GM21576 (cell line): ENCODE measurements around the gene PNMA8A.

Source experiments
- ATAC-seq: cut with Tn5 transposase; IDR thresholded peaks from one replicate; pipeline ENCODE4 v1.9.1; 2021; ENCODE audit warnings: mild to moderate bottlenecking, moderate library complexity; ENCODE audit not compliant: unreplicated experiment

PNMA8A gene

GRCh38 chr19:46492841-46493235 lies 21.5 kb upstream of the PNMA8A start:
- no peak for ATAC-seq

GRCh38 chr19:46491975-46492682 lies 20.8 kb upstream of the PNMA8A start:
- ATAC-seq = no peak

- no peak for ATAC-seq
Observed at GRCh38 chr19:46490774-46491173, 19.4 kb upstream of the PNMA8A start.

- ATAC-seq = no peak
Observed at GRCh38 chr19:46489445-46490272, 18.3 kb upstream of the PNMA8A start.

- ATAC-seq = no peak
Observed at GRCh38 chr19:46488551-46488950, 17.2 kb upstream of the PNMA8A start.

- no peak for ATAC-seq
Observed at GRCh38 chr19:46487802-46488445, 16.6 kb upstream of the PNMA8A start.

GRCh38 chr19:46487178-46487801 lies 15.9 kb upstream of the PNMA8A start:
- no peak for ATAC-seq

- no peak for ATAC-seq
Observed at GRCh38 chr19:46486358-46486757, 15.0 kb upstream of the PNMA8A start.

GRCh38 chr19:46484656-46485055 lies 13.3 kb upstream of the PNMA8A start:
- ATAC-seq = no peak

- no peak for ATAC-seq
Observed at GRCh38 chr19:46482631-46483030, 11.3 kb upstream of the PNMA8A start.

GRCh38 chr19:46481947-46482346 lies 10.6 kb upstream of the PNMA8A start:
- no peak for ATAC-seq

- no peak for ATAC-seq
Observed at GRCh38 chr19:46481223-46481848, 10.0 kb upstream of the PNMA8A start.

GRCh38 chr19:46480415-46480814 lies 9.1 kb upstream of the PNMA8A start:
- ATAC-seq = no peak

- no peak for ATAC-seq
Observed at GRCh38 chr19:46478356-46478986, 7.1 kb upstream of the PNMA8A start.

GRCh38 chr19:46475986-46476385 lies 4.6 kb upstream of the PNMA8A start:
- ATAC-seq = no peak

GRCh38 chr19:46474211-46474610 lies 2.8 kb upstream of the PNMA8A start:
- no peak for ATAC-seq

GRCh38 chr19:46472592-46472991 lies 1.2 kb upstream of the PNMA8A start:
- no peak for ATAC-seq

GRCh38 chr19:46471811-46472543 lies 614 bp upstream of the PNMA8A start:
- no peak for ATAC-seq

- ATAC-seq = no peak
Observed at GRCh38 chr19:46470376-46470775, 987 bp downstream of the PNMA8A start.
